Stimulated activated naive CD8-positive, alpha-beta T cell treated with anti-CD3 and anti-CD28 coated beads, Interleukin-15, Interleukin-2, amounts not matched to agents 100 U/mL and 50 U/mL, for 24 hours (primary cell): ENCODE data around the gene YPEL2.

Source experiments
- ATAC-seq: fragments of 150-1000 bp; cut with Tn5 transposase; one replicate; pipeline ENCODE4 v1.10.0; 2021
- DNase-seq: peaks from one replicate; pipeline ENCODE4 v3.0.0; 2021

YPEL2 gene

DNA sequence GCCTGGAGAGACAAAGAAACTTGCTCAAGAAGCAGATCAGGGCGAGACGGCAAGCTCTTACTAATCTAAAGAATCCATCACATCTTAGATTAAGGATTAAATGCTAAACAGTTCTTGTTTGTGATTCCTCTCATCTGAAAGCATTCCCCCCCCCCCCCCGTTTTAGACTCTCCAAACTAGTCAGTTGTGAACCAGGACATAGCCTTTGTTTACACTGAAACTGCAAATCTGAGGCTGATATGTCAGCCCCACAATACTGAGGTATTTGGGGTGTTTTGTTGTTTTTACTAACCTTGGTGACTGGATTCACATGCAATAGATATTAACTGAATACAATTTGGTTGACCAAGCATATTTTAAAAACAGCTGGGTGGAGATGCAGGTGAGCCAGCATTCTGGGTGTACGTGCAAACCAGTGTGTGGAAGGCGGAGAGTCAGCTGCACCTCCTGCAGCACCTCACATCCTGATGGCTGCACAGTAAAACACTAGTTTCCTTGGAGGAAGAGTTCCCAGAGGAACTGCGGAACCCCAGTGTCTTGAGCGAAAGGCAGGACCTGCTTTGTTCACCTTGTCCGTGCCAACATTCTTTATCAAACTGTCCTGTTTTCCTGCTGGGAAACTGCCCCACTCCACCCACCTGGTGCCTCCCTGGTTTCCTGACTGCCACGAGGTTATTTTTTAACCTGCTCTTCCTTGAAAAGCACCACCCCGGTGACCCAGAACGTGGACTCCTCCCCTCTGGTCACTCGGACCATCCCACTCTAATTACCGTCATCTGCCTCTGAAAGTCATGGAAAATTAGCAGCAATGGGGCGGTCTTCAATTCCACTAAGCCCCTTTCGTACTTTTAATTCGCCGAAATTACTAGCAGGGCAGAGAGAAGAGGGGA lies 1.2 kb upstream of the YPEL2 start:
- ATAC-seq, result no peak
- peak; percentile 12 for DNase-seq

DNA sequence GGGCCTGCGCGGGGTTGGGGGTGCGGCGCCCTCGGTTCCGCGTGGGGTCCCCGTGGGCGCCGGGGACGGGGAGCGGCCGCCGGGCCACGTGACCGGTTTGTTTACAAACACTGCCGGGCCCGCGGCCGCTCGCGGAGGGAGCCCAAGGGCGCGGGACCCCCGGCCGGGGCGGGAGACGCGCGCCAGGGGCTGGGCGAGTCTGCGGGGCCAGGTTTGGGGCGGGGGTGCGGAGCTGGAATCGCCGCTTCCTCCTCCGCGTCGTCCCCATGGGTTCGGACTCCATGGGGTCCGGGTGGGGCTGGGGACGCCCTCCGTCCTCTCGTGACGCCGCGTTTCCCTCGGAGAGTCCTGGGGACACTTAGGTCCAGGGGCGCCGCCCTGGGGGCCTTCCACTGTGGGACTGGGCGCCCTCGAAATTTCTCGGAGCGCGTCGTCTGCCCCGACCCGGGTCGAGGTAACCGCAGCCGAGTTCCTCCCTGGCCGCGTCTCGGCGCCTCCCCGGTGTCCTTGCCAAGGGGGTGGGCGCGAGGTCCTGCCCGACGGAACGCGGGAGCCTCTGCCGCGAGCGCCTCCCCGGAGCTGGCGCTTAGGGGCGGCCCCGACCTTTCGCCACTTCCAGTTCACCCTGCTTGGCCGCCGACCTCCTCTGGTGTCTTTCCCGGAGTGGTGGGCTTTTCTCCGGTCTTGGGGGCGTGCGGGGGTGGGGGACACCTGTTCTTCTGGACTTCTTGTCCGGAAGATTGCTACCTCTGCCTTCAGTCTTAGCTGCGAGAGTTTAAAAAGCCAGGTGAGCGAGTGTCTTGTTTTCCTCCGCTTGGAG lies 684 bp downstream of the YPEL2 start:
- ATAC-seq (peak; percentile 6), DNase-seq (peak; percentile 56)

DNA sequence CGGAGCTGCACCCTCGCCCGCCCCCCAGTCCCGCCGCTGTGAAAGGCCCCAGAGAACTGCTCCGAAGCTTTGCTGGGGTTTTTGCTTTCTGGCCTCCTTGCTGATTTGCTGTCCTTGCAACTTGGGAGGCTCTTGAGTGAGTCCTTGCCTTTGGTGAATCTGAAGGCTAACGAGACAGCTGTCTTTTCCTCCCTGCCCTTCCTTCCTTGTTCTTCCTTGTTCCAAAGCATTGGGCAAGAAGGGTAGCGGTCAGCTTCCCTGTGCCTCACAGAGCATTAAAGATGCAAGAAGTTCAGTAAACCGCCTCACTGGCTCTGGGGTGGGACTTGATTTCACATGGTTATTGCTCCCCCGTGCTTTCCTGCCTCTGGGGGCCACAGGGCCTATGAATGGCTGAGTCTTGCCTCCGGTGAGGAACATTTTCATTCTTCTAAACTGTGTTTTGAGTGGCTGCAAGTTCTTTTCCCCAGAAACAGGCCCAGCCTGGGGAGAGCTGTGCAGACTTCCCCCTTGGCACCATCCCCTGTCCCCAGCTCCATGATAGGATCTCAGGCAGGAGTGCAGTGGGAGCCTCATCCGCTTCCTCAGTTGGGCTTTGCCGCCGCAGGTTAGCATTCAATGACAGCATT lies 1.4 kb downstream of the YPEL2 start:
- DNase-seq (peak; percentile 36), ATAC-seq (no peak)

DNA sequence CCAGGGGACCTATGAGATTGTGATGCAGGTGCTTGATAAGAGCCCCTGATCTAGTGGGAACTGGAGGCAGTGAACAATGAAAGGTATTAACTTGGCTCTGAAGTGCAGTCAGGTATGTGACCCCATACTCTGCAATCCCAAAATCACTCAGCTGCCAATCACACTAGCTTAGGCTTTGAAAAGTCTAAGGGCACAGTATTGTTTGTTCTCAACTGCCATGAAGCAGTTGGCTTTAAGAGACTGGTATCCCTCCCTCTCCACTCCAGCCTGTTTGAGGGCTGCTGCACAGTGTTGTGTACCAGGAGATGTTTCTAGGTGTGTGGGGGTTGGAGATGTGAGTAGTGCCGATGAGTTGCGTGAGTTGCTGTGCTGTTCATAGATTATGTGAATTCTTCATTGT lies 2.4 kb downstream of the YPEL2 start:
- no peak for ATAC-seq

DNA sequence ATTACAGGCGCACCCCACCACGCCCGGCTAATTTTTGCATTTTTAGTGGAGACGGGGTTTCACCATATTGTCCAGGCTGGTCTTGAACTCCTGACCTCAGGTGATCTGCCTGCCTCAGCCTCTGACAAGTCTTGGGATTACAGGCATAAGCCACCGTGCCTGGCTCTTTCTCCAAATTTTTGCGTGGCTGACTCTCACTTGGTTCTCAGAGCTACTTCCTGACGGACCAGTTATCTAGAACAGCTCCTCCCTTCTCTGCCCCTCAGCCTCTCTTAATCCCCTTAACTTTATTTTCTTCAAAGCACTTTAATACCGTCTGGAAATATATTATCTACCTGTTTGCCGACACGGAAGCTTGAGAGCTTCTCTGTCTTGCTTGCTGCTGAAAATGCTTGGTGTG lies 4.2 kb downstream of the YPEL2 start:
- ATAC-seq (no peak), DNase-seq (no peak)

More for the DNA sequence above, 2.4 kb downstream of the YPEL2 start:
- DNase-seq, result no peak

DNA sequence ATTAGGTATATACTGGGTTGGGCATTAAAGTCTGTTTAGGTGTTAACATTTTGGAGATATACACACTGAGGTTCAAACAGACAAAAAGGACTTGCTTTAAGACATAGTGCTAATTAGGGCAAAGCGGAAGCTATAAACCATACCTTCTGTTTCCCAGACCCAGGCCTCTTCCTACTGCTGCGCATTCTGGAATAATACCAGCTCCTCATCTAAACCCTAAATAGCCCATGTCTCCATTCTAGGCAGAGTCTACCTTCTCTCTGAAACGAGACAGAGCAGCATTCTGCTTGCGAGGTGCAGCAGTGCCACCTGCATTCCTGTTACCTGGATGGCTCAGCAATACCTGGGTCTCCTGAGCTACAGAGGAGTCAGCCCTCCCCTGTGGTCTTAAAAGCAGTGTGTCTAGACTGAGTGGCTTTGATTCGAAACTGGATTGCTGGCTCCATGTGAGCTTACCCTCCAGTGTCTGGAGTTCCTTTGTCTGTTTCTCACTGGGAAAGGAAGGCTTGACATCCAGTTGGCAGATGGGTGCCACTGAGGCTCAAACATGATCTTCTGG lies 6.4 kb downstream of the YPEL2 start:
- DNase-seq (no peak), ATAC-seq (no peak)

DNA sequence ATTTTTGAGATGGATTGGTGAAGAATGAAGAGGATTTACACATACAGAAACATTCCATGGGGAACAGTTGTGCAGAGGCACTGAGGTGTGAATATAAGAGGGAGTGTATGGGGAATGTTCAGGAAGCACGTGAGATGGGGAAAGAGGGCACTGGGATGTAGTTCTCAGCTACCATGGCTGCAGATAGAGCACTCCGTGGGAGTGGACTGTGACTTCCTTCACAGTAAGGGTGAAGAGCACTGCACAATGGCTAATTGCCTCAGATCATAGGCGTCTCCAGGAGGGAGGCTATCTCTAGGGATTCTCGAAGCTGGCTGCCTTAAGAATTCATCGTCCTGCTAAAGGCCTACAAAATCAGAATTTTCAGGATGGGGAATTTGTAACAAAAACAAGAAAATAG lies 7.0 kb downstream of the YPEL2 start:
- ATAC-seq (no peak), DNase-seq (no peak)

DNA sequence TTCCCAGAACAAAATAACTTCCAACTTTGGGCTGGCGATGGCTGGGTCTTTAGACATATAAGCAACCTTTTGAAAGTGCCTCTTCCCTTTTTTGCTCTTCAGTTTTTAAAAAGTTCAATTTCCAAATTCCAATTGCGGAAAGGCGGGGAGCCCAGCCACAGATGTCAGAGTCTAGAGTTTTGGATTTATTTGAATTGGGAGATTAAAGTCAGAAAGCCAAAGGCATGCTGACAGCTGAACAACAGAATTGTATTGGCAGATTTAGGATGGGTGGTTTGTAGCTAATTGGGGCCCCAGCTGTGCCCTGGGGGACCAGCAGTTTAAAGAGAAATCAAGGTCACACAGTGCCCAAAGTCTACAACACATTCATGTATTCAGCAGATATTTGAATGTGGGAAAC lies 10.5 kb downstream of the YPEL2 start:
- ATAC-seq, result no peak
- DNase-seq, result no peak

DNA sequence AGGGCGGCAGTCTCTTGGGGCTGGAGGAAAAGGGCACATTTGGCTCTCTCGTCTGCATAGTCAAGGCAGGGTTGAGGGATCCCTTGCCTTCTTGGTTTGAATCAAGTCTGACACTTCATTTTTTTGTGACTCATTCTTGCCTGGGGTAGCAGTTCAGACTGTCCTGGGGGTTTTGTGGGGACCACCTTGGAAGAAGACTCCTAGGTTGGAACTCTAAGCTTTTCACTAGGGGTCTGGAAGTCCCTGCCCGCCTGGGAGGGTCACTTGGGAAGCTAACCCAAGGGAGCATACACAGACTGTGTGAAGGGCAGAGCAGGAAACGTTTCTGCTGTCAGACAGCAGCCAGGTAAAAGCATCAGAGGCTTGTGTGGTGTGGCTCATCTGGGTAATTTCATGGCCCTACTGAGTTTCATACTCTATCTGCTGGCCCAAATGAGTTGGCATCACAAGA lies 11.3 kb downstream of the YPEL2 start:
- peak; percentile 43 for DNase-seq
- ATAC-seq, result peak; percentile 94

DNA sequence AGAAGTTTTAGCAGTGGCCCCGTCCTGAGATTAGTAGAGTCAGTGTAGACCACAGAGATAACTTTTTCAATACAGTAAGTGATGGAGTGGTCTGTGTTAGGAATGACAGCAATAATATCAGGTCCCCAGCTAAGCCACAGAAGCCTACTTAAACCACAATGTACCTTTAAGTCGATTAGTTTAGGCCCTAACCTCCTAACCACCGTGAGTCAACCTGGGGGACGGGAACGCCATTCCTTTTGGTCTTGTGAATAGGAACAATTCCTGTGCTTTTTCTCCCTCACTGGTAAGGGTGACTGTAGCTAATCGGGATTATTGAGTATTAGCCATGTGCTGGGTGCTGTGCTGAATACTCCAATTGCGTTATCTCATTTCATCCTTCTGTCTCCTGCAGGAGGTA lies 14.0 kb downstream of the YPEL2 start:
- DNase-seq, result no peak
- no peak for ATAC-seq

DNA sequence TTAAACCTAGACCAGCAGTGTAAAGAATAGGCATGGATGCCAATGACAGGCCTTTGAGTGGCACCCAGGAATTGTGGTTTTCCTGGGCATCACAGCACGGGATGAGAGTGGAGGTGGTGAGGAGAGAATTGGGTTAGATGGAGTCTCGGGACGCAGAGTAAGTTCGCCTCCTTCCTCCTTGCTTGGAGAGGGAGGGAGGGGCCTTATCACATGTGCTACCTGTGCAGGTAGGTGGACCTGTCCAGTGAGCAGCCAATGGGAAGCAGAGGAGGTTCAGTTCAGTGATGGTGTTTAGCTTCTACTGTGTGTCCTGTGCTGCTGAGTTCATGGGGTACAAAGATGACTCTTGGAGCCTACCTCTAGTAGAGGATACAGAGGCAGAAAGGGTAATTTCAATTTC lies 14.9 kb downstream of the YPEL2 start:
- no peak for DNase-seq
- no peak for ATAC-seq

DNA sequence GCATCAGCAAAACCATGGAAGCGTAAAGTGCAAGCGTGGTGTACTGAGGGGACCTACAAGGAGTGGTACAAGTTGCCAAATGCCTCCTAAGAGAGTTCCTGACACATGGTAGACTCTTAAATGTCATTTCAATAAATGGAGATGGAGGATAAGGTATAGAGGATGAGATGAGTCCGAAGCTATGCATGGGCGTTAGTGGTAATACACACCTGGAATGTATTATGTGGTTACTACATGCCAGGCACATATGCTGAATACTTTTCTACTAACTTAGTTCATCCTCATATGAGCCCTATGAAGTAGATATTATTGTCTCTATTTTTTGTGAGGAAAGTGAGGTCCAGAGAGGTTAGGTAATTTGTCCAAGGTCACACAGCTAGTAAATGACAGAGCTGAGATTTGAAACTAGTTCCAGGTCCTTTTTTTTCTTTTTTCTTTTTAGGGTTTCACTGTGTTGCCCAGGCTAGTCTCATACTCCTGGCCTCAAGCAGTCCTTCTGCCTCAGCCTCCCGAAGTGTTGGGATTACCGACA lies 15.5 kb downstream of the YPEL2 start:
- no peak for ATAC-seq
- DNase-seq, result no peak

DNA sequence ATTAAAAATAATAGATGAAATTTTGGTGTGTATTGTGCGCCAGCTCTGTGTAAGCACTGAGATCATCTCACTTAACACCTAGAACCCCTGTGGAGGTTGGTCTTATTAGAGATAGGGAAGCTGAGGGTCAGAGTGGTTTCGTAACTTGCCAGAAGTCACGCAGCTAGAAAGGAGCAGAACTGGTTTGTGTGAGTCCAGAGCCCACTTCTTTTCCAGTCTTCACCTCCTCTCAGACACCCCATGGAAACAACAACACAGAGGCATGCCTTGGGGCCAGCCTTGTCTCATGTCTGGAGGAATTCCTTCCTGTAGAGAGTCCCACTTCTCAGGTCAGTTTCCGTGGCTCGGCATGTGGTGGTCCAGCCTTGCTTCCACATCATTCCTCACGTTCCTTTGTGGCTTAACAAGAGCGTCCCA lies 16.5 kb downstream of the YPEL2 start:
- DNase-seq, result no peak
- no peak for ATAC-seq

DNA sequence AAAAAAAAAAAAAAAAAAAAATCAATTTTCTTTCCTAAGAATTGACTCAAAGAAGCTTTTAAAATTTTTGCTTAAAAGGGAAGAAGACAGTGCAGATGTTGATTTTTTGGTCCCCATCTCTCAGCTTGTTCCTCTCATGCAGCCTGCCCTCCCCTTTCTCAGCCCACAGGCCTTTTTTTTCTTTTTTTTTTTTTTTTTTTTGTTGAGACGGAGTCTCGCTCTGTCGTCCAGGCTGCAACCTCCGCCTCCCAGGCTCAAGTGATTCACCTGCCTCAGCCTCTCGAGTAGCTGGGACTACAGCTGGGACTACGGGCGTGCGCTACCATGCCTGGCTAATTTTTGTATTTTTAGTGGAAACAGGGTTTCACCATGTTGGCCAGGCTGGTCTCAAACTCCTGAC lies 17.7 kb downstream of the YPEL2 start:
- no peak for ATAC-seq
- no peak for DNase-seq

DNA sequence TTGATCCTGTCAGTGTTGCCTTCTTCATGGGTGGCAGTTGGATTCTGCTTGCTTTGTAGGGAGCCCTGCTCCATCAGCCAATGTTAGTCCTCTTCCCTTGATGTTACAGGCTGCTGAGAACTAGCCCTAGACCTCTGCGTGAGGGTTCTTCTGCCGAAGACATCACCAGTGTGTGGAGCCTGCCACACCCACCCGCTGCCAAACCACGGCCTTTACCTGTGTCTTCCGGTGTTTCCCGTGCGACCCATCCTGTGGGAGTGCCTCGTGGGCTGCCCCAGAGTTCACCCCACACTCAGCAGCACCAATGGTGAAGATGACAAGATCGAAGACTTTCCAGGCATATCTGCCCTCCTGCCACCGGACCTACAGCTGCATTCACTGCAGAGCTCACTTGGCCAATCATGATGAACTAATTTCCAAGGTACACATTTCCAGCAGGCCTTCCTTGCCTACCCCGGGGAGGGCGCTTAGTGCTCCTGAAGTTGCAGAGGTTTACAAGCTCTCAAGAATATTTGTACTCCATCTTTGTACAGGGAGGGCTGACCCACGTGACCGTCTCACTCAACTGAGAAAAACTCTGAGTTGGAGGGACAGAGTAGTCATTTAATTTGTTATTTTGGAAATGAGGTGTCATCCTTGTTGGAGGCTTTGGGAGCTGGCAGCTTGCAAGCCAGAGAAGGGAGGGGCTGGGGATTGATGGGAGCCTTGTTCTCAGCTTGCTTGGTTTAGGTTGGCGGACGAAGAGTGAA lies 21.8 kb downstream of the YPEL2 start:
- ATAC-seq (peak; percentile 34), DNase-seq (no peak)

DNA sequence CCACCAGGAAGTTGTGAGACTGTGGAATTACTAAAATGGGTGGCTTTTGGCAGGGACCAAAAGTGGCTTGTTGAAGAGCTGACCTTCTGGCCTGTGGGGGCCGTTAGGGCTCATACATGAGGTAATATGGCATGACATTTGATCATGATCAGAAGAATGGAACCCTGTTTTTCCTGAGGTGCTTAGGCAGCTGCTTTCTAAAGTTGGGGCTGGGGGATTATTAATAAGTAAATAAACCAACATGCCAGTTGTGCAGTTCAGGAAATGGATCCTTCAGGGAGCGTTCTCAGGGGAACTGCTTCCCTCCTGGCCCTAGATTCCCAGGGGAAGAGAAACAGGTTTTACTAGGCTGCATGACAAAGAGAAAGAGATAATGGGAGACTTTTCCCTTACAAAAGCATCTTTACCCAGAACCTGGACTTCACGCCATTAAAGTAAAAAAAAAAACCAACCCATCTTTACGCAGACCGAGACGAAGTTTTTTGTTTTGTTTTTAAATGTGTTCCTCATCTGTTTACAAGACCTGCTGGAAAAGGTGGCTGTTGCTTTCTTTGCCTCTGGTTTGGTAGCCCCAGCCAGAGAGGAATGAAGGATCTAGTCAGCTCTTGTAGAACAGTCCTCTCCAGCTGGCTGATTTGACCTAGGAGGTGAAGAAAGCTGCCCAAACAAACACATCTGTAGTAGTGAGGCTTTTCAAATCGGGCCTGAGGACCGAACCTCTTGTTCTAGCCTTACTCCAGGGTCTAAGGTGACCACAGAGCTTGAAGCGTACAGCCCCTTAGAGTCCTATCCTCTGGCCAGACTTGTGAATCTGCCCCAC lies 22.7 kb downstream of the YPEL2 start:
- no peak for DNase-seq
- ATAC-seq, result no peak

DNA sequence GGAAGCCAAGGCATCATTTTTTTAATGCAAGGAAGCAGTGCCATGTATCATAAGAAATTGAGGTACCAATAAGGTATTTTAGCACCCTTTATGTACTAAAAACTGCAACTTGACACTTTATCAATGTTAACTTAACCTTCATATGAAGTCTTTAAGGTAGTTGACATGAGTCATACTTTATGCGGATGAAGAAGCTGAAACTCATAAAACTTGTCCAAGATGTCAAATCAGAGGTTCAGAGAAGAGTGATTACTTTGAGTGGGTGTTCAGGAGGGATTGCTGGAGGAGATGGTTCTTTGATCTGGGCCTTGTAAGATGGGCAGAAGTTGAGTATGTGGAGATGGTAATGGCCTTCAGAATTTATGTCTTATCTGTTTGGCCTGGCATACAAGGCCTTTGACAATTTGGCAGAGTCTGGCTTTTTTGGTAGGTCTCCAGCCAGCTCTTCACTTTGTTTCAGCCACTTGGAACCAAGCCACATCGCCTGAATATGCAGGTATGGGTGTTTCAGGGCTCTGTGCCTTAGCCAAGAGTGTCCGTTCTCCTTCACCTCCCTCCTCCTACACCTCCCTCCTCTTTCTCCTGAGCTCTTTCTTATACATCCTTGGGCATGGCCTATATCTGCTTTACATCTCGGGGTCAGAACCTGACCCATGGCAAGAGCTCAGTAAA lies 23.7 kb downstream of the YPEL2 start:
- DNase-seq (no peak), ATAC-seq (no peak)

DNA sequence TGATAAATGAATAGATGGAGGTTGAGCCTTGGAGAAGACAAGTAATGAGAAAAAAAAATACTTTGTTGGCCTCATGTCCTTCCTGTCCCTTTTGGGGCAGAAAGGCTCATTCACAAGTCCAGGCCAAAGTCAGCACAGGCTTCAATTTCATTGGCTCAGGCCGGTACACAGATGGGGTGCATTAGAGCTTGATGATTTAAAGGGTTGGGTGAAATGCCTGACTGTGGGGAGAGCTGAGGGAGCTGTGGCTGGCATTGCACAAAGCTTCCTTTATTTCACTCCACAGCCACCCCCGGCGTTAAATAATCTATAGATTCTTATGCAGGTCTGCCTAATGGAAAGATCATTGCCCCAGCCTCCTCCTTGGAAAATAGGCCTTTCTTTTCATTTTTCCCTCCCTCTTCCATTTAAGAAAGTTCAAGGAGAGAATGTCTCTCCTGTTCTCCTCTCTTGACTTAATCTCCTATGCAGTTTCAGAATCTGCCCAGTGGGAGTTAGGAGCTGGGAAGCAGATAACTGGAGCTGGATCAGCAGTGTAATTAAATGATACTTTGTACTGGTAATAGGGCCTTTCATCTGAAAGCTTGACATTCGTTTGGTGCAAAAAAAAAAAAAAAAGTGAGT lies 24.4 kb downstream of the YPEL2 start:
- ATAC-seq (no peak), DNase-seq (no peak)

DNA sequence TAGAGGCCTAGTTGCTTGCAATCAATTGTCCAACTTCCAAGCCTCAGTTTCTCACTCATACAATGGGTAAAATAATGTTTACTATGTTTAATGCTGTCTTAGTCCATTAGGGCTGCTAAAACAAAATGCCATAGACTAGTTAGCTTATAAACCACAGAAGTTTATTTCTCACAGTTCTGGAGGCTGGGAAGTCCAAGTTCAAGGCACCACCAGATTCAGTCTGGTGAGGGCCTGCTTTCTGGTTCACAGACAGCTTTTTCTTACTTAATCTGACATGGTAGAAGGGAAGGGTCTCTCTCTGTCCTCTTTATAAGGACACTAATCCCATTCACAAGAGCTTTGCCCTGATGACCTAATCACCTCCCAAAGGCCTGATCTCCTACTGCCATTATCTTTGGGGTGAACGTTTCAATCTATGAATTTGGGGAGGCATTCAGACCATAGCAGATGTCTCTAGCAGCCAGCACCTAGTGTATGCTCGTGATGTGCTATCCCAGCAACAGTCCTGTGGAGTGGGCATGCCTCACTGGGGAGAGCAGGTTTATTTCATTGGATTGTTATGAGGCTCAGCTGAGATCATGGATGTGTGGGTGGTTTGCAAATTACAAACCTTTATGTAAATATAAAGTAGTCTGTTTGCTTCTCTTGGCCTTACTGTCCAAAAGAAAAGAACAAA lies 25.2 kb downstream of the YPEL2 start:
- ATAC-seq, result no peak
- DNase-seq, result no peak
